Prostate gland (tissue), 2 donors: ENCODE results near the gene FDXACB1.

Source experiments
- POLR2A ChIP-seq: fragments of 450-650 bp; IDR thresholded peaks from one replicate; pipeline ENCODE4 v1.6.1; 2016; ENCODE audit warnings: antibody characterized with exemption, mild to moderate bottlenecking
- POLR2AphosphoS5 ChIP-seq: sonication (generic); formaldehyde crosslinking; IDR thresholded peaks from one replicate; pipeline ENCODE4 v1.6.1; 2017; ENCODE audit warnings: antibody characterized with exemption
- TF ChIP-seq, protein P1 (sequence below), 4 experiments: fragments of 200-600 bp in 2 of 4; fragments of 450-650 bp in 2 of 4; sonication (generic) in 2 of 4; IDR thresholded peaks; 1 replicate in 3 of 4; 2 replicates in 1 of 4; pipeline ENCODE4 v1.5.1; 2016 to 2019; ENCODE audit warnings: antibody characterized with exemption in 4 of 4, mild to moderate bottlenecking in 2 of 4, moderate library complexity in 2 of 4

DNA sequence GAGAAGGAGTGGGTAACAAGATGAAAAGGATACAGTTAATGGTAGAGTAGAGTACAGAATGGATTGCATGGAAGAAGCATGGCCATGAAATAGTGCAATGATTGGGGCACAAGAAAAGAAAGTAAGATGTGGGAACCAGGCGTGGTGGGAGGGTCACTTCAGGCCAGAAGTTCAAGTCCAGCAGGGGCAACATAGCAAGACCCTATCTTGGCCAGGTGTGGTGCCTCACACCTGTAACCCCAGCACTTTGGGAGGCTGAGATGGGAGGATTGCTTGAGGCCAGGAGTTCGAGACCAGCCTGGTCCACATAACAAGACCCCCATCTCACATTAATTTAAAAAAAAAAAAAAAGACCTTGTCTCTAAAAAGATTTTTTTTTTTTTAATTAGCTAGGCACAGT lies 38.3 kb upstream of the FDXACB1 start:
- TF ChIP-seq POLR2AphosphoS5 (no peak), POLR2A (no peak)
- TF ChIP-seq, protein P1, sequence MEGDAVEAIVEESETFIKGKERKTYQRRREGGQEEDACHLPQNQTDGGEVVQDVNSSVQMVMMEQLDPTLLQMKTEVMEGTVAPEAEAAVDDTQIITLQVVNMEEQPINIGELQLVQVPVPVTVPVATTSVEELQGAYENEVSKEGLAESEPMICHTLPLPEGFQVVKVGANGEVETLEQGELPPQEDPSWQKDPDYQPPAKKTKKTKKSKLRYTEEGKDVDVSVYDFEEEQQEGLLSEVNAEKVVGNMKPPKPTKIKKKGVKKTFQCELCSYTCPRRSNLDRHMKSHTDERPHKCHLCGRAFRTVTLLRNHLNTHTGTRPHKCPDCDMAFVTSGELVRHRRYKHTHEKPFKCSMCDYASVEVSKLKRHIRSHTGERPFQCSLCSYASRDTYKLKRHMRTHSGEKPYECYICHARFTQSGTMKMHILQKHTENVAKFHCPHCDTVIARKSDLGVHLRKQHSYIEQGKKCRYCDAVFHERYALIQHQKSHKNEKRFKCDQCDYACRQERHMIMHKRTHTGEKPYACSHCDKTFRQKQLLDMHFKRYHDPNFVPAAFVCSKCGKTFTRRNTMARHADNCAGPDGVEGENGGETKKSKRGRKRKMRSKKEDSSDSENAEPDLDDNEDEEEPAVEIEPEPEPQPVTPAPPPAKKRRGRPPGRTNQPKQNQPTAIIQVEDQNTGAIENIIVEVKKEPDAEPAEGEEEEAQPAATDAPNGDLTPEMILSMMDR (IDR thresholded peaks at IDR 0.05) = no peak
